GM18909 (cell line): ENCODE results near the gene POLE2.
A peak's percentile ranks its signal among the peaks of the same experiment; 100 is the strongest.
"Not testable (repeated sequence)": the region's sequence is repeated elsewhere in the genome, so short reads cannot be mapped to it uniquely, and the experiment has no call there.

Experiments used
- ATAC-seq: cut with Tn5 transposase; IDR thresholded peaks from one replicate; pipeline ENCODE4 v1.9.1; 2021; ENCODE audit warnings: mild to moderate bottlenecking; ENCODE audit not compliant: unreplicated experiment, poor library complexity

Gene POLE2

DNA sequence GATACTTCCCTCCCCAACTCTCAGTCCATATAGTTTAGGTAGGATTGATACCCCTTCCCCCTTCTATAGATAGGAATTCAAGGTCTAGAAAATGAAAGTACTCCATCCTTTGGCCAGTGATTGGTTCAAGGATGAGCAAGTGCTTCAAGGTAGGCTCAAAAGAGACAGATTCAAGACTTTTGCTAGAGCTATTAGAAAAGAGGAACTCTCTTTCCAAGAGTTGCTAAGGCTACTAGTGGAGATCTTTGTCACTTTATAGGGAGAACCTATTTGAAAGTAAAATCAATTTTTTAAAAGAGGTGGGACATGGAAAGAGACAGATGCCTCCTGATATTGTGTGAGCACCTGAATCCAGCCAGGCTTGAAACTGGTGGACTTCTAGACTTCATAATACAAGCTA, 17.5 kb downstream of the POLE2 start:
- ATAC-seq, result no peak

DNA sequence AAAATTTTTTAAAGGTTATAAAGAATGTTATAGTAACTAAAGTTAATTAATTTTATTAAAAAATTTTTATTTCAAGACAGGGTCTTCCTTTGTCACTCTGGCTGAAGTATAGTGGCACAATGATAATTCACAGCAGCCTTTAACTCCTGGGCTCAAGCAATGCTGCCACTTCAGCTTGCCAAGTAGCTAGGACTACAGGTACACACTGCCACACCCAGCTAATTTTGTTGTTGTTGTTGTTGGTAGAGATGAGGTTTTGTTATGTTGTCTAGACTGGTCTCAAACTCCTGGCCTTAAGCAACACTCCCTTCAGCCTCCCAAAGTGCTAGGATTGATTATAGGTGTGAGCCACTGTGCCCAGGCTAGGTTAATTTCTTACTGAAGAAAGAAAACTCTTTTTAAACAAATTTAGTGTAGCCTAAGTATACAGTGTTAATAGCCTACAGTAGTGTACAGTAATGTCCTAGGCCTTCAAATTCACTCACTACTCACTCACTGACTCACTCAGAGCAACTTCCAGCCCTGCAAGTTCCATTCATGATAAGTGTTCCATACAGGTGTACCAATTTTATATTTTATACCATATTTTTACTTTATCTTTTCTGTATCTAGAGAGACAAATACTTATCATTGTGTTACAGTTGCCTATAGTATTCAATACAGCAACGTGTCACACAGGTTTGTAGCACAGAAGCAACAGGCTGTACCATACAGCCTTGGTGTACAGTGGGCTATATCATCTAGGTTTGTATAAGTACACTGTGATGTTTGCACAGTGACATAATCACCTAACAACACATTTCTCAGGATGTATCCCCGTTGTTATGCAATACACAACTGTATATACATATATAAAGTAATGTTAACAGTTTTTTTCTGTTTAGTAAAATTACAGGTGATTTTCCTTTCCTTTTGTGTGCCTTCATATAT, 28.2 kb downstream of the POLE2 start:
- ATAC-seq, result no peak

DNA sequence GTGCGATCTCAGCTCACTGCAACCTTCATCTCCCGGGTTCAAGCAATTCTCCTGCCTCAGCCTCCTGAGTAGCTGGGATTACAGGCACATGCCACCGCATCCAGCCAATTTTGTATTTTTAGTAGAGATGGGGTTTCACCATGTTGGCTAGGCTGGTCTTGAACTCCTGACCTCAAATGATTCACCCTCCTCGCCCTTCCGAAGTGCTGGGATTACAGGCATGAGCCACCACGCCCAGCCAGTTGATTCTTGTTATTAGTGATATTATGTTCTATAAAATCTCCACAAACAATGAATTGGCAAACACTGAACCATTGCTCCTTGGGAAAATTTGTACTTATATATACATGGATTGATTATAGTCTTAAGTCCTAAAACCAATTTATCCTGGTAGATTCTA, 30.5 kb downstream of the POLE2 start:
- ATAC-seq, result not testable (repeated sequence)

DNA sequence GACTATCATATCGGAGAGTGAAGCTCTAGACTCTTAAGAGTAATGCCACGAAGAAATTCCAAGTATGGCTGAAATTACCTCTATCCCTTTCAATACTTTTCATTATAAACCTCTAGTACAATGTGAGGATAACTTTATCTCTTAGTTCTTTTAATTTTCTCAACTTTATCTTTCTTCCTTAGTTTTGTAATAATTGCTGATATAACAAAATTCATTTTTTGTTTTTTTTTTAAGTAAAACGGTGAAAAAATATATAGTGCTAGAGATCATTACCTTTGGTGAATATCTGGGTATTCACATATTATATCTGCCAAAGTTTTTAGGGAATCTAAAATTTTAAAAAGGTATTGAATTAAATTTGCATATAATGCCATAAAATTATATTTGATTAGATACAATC, 33.5 kb downstream of the POLE2 start:
- no peak for ATAC-seq

DNA sequence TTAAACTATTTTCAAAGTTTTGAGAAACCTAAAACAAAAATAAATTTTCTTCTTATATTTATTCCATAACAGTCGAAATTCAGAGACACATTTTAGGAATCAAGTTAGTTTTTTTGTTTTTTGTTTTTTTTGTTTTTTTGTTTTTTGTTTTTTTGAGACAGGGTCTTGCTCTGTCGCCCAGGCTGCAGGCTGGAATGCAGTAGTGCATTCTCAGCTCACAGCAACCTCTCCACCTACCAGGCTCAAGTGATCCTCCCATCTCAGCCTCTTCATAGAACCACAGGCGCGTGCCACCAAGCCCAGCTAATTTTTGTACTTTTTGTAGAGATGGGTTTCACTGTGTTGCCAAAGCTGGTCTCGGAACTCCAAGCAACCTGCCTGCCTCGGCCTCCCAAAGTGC, 34.5 kb downstream of the POLE2 start:
- ATAC-seq, result no peak

DNA sequence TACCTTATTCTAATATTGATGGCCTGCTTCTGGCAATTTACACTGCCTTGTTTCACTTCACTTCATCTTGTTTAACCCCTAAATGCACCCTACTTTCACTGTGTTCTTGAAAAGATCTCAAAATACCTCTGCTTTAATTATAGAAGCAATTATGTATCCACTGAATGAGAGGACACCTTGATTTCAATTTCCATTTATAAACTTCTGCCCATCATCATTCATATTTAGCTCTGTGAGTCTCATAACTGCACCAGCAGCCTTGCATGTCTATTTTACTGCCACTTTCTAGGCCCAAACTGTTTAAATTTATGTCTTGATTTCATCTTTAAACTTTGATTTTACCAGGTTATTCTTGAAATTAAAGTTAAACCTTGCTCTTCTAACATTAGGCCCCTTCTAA, 45.9 kb downstream of the POLE2 start:
- no peak for ATAC-seq

DNA sequence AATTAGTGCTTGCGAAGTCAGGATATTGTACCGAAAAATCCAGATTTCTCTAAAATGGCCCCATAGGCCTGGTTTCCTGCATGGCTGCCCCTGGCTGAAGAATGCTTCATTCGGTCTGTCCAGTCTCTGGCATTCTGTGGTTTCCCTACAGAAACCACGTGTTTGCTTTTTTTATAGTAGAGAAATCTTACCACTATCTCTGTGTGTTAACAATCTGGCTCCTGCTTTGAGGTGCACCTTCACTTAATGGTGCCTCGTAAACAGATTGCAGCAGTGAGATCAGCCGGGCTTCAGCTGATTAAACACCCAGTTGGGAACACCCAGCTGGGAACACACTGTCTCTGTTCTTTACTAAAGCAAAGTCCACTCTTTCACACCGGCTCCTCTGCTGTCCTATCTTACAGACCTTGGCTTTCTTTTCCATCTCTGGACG, 46.3 kb downstream of the POLE2 start:
- ATAC-seq, result no peak

DNA sequence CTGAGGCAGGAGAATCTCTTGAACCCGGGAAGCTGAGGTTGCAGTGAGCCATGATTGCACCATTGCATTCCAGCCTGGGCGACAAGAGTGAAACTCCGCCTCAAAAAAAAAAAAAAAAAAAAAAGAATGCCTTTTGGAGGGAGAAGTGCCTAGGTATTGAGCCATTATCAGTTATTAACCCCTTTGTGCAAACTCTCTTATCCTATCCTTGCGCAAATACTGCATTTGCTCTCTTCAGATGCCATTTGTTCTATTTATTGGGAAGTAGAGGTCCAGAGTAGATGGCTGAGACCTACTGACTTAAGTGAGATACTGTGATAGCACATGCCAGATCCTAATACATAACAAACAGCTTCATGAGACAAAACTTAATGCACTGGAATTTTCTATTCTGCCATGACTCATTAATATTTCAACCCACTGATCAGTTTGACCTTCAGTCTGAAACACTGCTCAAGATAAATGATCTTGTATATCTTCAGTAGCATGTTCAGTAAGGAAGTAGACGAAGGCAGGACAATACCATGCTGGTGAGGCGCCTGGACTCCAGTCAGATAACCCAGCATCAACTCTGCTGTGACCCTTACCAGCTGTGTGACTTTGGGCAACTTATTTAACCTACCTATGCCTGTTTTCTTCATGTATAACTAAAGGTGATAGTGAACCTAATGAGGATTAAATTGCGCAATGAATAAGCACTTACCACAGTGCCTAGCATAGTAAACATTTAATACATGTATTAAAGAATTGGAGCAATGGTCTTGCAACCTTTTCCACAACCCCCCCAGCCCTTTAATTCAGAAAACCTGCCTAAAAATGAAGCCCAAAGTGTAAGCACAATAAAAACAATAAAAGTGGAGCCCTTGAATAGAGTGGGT, 47.2 kb downstream of the POLE2 start:
- no peak for ATAC-seq

DNA sequence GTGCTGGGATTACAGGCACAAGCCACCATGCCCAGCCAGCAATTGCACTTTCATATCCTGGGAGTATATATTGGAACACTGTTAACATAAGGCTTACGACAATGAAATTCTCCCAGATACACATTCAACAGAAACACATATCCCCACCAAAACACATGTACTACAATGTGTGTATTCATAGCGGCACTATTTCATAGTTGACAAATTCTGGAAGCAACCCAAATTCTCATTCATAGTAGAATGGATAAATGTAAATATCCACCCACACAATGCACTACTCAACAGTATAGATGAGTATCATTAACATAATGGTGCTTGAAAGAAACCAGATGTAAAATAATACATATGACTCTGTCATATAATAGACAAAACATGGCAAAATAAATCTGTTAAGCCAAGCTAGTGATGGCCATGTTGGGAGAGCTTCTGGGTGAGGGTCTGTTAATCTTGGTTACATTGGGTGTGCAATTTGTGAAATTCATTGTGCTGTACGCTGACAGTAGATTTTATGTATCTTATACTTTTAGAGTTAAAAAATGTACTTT, 50.4 kb downstream of the POLE2 start:
- ATAC-seq, result no peak

DNA sequence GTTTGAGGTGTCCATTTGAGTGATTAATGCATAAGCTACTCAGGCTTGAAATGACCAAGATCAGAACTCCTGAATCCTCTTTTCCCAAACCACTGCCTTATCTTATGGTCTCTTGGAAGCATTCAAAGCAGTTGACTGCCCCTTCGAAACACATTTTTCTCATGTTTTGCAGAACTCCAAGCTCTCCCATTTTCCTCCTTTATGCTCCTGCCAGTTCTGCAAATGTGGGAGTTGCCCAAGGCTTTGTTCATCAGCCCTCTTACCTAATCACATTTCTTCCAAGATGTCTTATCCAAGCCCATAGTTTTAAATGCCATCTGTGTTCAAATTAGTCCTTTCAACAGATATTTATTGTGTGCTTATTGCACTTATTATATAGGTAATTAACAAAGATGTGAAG, 51.1 kb downstream of the POLE2 start:
- ATAC-seq, result no peak

DNA sequence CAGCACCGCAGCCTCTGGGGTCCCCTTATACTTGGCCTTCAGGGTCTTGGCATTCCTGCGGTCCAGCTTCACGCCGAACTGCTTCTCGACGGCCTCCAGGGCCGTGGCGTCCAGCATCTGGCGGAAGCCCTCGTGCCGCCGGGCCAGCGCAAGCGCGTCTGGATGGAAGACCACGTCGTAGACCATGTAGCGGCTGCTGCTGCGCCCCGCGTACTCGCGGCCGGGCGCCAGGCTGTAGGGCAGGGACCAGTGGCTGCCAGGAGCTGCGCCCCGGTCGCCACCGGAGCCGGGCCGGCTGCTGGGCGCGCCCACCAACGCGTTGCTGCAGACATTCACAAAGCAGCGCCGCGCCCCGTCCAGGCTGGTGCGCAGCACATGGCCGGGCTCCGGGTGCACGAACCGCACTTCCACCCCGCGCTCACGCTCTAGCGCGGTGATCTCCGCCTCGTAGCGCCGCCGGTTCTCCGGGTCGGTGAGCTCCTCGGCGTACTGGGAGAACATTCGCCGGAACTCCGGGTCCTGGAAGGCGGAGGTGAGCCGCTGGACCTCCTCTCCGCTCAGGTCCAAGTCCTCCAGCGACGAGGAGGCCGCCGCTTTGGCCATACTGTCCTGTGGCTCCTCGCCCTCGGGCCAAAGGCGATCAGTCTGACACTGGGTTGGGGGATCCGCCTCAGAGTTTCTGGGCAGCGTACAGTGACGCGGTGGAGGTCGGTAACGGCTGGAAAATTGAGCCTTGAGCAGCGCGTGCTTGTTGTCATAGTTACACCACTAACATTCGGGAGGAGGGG, 53.3 kb downstream of the POLE2 start, which contains the start of gene DNAAF2:
Gene DNAAF2, minus strand, starts transcription at position 698 of the 788 bp plus-strand sequence. Its CDS starts 95 bp downstream, at position 603.
- peak; percentile 32 for ATAC-seq

DNA sequence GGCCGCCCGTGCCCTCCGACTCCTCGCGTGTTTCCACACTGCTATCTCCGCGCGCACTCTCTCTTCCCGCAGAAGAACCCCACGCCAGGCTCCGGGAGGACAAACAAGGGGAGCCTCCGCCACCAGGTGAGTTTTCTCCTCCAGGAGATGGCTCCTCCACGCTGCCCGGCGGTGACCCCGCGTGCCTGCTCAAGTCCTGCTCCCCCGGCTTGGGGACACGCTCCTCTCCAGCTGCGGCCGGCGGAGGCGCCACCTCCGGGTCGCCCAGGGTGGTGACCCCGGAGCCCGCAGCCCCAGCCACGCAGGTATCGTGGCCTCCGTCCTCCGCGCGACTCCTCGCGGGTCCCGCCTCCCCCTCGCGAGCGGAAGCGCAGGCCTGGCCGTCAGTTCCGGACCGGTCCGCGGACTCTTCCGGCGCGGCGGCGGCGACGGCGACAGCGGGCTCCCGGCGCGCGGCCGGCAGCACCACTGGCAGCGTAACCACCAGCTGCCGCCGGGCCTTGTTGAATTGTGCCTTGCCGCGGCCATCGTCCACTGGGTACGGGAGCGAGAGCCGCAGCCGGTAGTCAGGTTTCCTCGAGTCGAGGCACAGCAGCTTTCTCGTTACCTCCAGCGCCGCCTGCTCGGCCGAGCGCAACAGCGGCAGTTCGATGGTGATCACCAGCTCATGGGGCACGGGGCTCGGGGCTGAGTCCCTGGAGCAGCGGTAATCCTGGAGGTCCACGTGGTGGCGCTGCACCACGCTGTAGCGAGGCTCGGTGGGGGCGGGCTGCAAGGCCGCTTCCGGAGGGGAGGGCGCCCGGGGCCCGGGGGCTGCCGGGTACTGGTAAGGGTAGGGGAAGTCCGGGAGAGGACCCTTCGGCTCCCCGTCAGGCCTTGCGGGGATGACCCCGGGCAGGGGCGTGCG, 54.1 kb downstream of the POLE2 start:
- peak; percentile 82 for ATAC-seq

DNA sequence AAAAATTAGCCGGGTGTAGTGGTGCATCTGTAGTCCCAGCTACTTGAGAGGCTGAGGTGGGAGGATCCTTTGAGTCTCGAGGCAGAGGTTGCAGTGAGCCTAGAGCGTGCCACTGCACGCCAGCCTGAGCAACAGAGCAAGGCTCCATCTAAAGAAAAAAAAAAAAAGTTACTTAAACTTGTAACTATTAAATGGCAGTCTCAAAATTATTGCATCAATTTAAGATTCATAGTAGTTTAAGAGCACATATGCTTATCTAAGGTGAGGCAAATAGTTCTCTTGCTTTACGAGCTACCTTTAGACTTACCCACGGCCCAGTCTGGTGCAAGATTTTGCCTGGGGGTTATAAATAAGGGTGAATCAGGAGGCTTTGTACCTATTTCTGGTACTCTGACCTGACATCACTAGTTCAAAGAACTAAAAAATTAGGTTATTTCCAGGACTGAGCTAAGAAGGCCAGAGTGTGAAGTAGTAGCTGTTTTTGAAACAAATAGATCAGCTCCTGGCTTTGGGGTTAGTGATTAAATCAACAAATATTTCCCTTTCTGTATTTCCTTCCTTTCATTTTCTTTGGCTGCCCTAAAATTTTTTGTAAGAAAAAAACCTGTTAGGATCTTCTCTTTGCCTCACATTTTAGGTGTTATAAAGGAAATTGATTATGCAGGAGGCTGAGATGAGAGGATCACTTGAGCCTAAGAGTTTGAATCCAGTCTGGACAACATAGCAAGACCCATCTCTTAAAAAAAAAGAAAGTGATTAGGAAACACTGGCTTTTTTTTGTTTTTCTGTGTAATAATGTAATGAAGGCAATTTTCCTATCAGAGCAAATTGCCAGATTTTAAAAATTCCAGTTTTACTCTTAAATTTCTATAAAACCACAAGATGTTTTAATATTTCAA, 63.8 kb downstream of the POLE2 start:
- no peak for ATAC-seq

DNA sequence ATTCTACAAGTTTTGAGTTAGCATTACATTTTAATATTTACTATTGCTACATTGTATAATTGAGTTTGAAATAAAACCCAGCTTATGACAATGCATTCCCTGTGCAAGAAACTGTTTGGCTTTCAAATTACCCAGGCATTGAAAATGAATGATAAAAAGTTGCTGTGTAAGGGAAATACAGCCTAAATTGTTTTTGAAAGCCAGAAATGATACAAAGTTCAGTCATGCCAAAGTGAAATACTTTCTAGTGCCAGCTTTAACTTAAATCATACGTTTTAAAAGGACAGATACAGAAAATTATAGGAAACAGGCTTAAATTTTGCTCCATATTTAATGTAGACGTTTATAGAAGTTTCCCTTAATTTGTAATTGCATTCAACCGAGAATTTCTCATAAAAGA, 64.6 kb downstream of the POLE2 start:
- ATAC-seq, result no peak

DNA sequence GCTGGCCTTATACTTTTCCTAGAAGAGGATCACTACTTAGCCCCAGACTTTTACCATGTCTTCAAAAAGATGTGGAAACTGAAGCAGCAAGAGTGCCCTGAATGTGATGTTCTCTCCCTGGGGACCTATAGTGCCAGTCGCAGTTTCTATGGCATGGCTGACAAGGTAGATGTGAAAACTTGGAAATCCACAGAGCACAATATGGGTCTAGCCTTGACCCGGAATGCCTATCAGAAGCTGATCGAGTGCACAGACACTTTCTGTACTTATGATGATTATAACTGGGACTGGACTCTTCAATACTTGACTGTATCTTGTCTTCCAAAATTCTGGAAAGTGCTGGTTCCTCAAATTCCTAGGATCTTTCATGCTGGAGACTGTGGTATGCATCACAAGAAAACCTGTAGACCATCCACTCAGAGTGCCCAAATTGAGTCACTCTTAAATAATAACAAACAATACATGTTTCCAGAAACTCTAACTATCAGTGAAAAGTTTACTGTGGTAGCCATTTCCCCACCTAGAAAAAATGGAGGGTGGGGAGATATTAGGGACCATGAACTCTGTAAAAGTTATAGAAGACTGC, 65.9 kb downstream of the POLE2 start:
- ATAC-seq, result no peak

DNA sequence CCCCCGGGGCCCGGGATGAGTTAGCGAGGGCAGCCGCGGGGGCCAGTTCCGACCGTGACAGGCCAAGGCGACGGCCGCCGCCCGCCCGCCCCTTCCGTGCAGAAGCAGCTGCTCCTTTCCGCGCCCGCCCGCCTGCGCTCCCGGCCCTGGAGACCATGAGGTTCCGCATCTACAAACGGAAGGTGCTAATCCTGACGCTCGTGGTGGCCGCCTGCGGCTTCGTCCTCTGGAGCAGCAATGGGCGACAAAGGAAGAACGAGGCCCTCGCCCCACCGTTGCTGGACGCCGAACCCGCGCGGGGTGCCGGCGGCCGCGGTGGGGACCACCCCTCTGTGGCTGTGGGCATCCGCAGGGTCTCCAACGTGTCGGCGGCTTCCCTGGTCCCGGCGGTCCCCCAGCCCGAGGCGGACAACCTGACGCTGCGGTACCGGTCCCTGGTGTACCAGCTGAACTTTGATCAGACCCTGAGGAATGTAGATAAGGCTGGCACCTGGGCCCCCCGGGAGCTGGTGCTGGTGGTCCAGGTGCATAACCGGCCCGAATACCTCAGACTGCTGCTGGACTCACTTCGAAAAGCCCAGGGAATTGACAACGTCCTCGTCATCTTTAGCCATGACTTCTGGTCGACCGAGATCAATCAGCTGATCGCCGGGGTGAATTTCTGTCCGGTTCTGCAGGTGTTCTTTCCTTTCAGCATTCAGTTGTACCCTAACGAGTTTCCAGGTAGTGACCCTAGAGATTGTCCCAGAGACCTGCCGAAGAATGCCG, 66.7 kb downstream of the POLE2 start:
- peak; percentile 33 for ATAC-seq
